Smooth muscle cell (in vitro differentiated cells): ENCODE measurements around the gene MSI2. TPM values are rescaled to one million over a fixed set of nuclear protein-coding genes. Genes with fewer than 3 reads are reported as not detected.

Experiments used
- DNase-seq: peaks from one replicate; lab custom pipeline; 2025; ENCODE audit not compliant: unreplicated experiment; lab: John Stamatoyannopoulos, UW
- H2AFZ ChIP-seq: fragments of 200-600 bp; sonication (generic); 2 replicates; pipeline ENCODE4 v1.6.0; 2016; ENCODE audit warnings: antibody characterized with exemption, low read depth, mild to moderate bottlenecking
- H3F3A ChIP-seq: fragments of 200-600 bp; sonication (generic); 2 replicates; pipeline ENCODE4 v1.6.0; 2017; ENCODE audit warnings: antibody characterized with exemption, low read depth
- H3K27ac ChIP-seq: fragments of 200-600 bp; sonication (generic); 2 replicates; pipeline ENCODE4 v1.5.1; 2016; ENCODE audit warnings: low read depth, mild to moderate bottlenecking
- H3K27me3 ChIP-seq: fragments of 200-600 bp; sonication (generic); 2 replicates; pipeline ENCODE4 v1.6.1; 2016; ENCODE audit warnings: low read depth, mild to moderate bottlenecking
- H3K36me3 ChIP-seq: fragments of 200-600 bp; sonication (generic); 2 replicates; pipeline ENCODE4 v1.5.1; 2016; ENCODE audit warnings: low read depth
- H3K4me1 ChIP-seq: fragments of 200-600 bp; sonication (generic); 2 replicates; pipeline ENCODE4 v1.5.1; 2016; ENCODE audit warnings: low read depth
- H3K4me2 ChIP-seq: fragments of 200-600 bp; sonication (generic); 2 replicates; pipeline ENCODE4 v1.6.0; 2016; ENCODE audit warnings: mild to moderate bottlenecking
- H3K4me3 ChIP-seq: fragments of 200-600 bp; sonication (generic); 2 replicates; pipeline ENCODE4 v1.5.1; 2016; ENCODE audit warnings: mild to moderate bottlenecking
- H3K79me2 ChIP-seq: fragments of 200-600 bp; sonication (generic); 2 replicates; pipeline ENCODE4 v1.6.0; 2016; ENCODE audit warnings: low read depth, mild to moderate bottlenecking
- H3K9ac ChIP-seq: fragments of 200-600 bp; sonication (generic); 2 replicates; pipeline ENCODE4 v1.6.0; 2016; ENCODE audit warnings: low read depth
- H3K9me3 ChIP-seq: fragments of 200-600 bp; sonication (generic); replicated peaks from 2 replicates; pipeline ENCODE4 v1.5.1; 2016; ENCODE audit warnings: low read depth
- H4K20me1 ChIP-seq: fragments of 200-600 bp; sonication (generic); 2 replicates; pipeline ENCODE4 v1.6.0; 2016; ENCODE audit warnings: low read depth
- CTCF ChIP-seq: fragments of 200-600 bp; sonication (generic); IDR thresholded peaks from 2 replicates; pipeline ENCODE4 v1.5.1; 2017; ENCODE audit warnings: borderline replicate concordance, mild to moderate bottlenecking, antibody characterized with exemption; ENCODE audit not compliant: insufficient read depth, poor library complexity, severe bottlenecking
- WGBS: methylation state at CpG from one replicate; pipeline ENCODE4 v1.1.7; 2016; ENCODE audit warnings: low lambda C conversion rate; 5-methylcytosine and 5-hydroxymethylcytosine counted together
- polyA plus RNA-seq: library from polyadenylated mRNA; unstranded; fragments of >200 nt; fragmentation: Nextera tagmentation; extraction: Ambion mirVana; gene quantifications from 2 replicates; pipeline ENCODE4 v1.2.1, GENCODE V29; 2016
- total RNA-seq: library from RNA; depleted of rRNA; stranded (reverse); fragments of >200 nt; gene quantifications from 2 replicates; pipeline ENCODE4 v1.2.3, GENCODE V29; 2014

MSI2 gene
- total and polyA plus RNA-seq, 2 experiments from 2014 or later = 5.7 to 36.5 TPM

GRCh38 chr17:57499648-57500049 lies 243.3 kb downstream of the MSI2 start:
- Histone ChIP-seq H3F3A (peaks cover 3% of the 10 kb centered on the region), H3K36me3 (no peaks in the 10 kb centered on the region), H3K9ac (no peak overlapping the region), H3K27ac (no peak overlapping the region), H3K4me2 (no peak overlapping the region), H3K79me2 (peaks cover 12% of the 10 kb centered on the region), H2AFZ (no peak overlapping the region), H3K4me1 (no peaks in the 10 kb centered on the region), H4K20me1 (peaks cover 15% of the 10 kb centered on the region), H3K27me3 (no peaks in the 10 kb centered on the region), H3K9me3 (no peaks in the 10 kb centered on the region), H3K4me3 (no peak overlapping the region)
- WGBS = 88% methylated on average over 6 of the region's 6 CpGs
- no peak for DNase-seq
- TF ChIP-seq CTCF = no peak

GRCh38 chr17:57501016-57501415 lies 244.7 kb downstream of the MSI2 start:
- Histone ChIP-seq H3K9me3 (no peaks in the 10 kb centered on the region), H3K4me3 (no peak overlapping the region), H3K36me3 (no peaks in the 10 kb centered on the region), H4K20me1 (peaks cover 15% of the 10 kb centered on the region), H3F3A (peaks cover 3% of the 10 kb centered on the region), H3K27me3 (no peaks in the 10 kb centered on the region), H2AFZ (no peak overlapping the region), H3K4me2 (no peak overlapping the region), H3K27ac (no peak overlapping the region), H3K9ac (no peak overlapping the region), H3K79me2 (peaks cover 12% of the 10 kb centered on the region), H3K4me1 (peaks cover 12% of the 10 kb centered on the region)
- no peak for TF ChIP-seq CTCF
- DNase-seq = no peak
- WGBS = 64% methylated on average over 9 of the region's 9 CpGs

GRCh38 chr17:57502022-57502421 lies 245.7 kb downstream of the MSI2 start:
- Histone ChIP-seq H3K79me2 (peaks cover 12% of the 10 kb centered on the region), H3K9ac (no peak overlapping the region), H3K27me3 (no peaks in the 10 kb centered on the region), H3K36me3 (no peaks in the 10 kb centered on the region), H3K4me3 (no peak overlapping the region), H3K27ac (no peak overlapping the region), H3K4me1 (peaks cover 22% of the 10 kb centered on the region), H2AFZ (no peak overlapping the region), H3K9me3 (no peaks in the 10 kb centered on the region), H4K20me1 (peaks cover 15% of the 10 kb centered on the region), H3F3A (peaks cover 8% of the 10 kb centered on the region), H3K4me2 (peak overlapping the region; percentile 12)
- no peak for DNase-seq
- TF ChIP-seq CTCF = no peak
- WGBS = 95% methylated on average over 4 of the region's 4 CpGs

GRCh38 chr17:57502811-57503241 lies 246.5 kb downstream of the MSI2 start:
- DNase-seq = no peak
- no peak overlapping the region for H3K4me3 ChIP-seq
- H3K4me1 ChIP-seq = peaks cover 29% of the 10 kb centered on the region
- H3K9me3 ChIP-seq = no peaks in the 10 kb centered on the region
- no peaks in the 10 kb centered on the region for H3K36me3 ChIP-seq
- no peak overlapping the region for H2AFZ ChIP-seq
- 70% methylated on average over 2 of the region's 2 CpGs for WGBS
- no peak for TF ChIP-seq CTCF
- H3K27me3 ChIP-seq = no peaks in the 10 kb centered on the region
- H3K9ac ChIP-seq = no peak overlapping the region
- peaks cover 12% of the 10 kb centered on the region for H3K79me2 ChIP-seq
- H4K20me1 ChIP-seq = peaks cover 15% of the 10 kb centered on the region
- H3K27ac ChIP-seq = no peak overlapping the region
- peaks cover 14% of the 10 kb centered on the region for H3F3A ChIP-seq
- H3K4me2 ChIP-seq = no peak overlapping the region
